DND-41 (cell line): ENCODE measurements around the gene PRKAR1A.

Experiments used
- CTCF ChIP-seq: IDR thresholded peaks from 2 replicates; pipeline ENCODE4 v1.5.1; 2012; ENCODE audit warnings: borderline replicate concordance, low read length, moderate library complexity, mild to moderate bottlenecking; ENCODE audit not compliant: poor library complexity, severe bottlenecking; ENCODE audit errors: extremely low read depth
- EZH2 ChIP-seq: IDR thresholded peaks from 3 replicates; pipeline ENCODE4 v1.6.1; 2012; ENCODE audit warnings: borderline replicate concordance, low read depth, mild to moderate bottlenecking, moderate library complexity, low read length, inconsistent platforms; ENCODE audit not compliant: severe bottlenecking

DNA sequence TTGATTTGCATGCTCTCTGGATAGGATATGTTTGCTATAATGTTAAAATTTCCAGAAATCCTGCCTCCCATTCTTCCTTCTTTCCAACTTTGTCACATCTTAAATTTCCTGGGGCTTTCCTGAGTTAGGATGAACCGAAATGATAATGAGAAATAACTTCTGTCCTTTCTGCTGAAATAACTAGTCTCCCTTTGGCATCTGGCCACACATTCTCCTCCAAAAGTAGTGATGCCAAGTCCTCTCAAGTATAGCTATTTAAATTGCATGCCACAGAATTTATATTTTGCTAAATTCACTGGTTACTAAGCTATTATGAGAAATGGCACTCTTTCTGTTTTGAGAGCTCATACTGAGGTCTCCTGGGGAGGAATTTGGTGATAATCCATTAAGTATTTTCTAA is 58.3 kb downstream of the PRKAR1A start:
- no peak for TF ChIP-seq CTCF
- TF ChIP-seq EZH2 = no peak
